Measurements from ENCODE around the gene LRP1. TPM values are rescaled to one million over a fixed set of nuclear protein-coding genes. Genes with fewer than 3 reads are reported as not detected.

LRP1 gene
- total and polyA plus RNA-seq, 2 experiments from 2014 or later: 47.8 to 76.8 TPM

GRCh38 chr12:57096099-57096572 lies 32.1 kb upstream of the LRP1 start:
- H4K20me1 ChIP-seq (ENCODE audit: insufficient read depth, poor library complexity, severe bottlenecking): peaks cover 24% of the 10 kb centered on the region
- H3K36me3 ChIP-seq (replicated peaks; ENCODE audit: insufficient read depth, low read depth): peaks cover 3% of the 10 kb centered on the region
- H3K9me3 ChIP-seq (ENCODE audit: low read depth): no peaks in the 10 kb centered on the region
- DNase-seq (ENCODE audit: low spot score): peak; percentile 47
- peaks cover 25% of the 10 kb centered on the region for H3K79me2 ChIP-seq
- 90% methylated on average over 6 of the region's 6 CpGs for WGBS (ENCODE audit: low lambda C conversion rate, missing lambda C conversion rate)
- H3K27me3 ChIP-seq: no peaks in the 10 kb centered on the region
- H3K9me2 ChIP-seq (replicated peaks; ENCODE audit: insufficient read depth): no peaks in the 10 kb centered on the region
- H3K27ac ChIP-seq: peak overlapping the region; percentile 57
- no peak for TF ChIP-seq CTCF (IDR thresholded peaks at IDR 0.05; ENCODE audit: poor library complexity)
- TF ChIP-seq EZH2 (IDR thresholded peaks at IDR 0.05; ENCODE audit: borderline replicate concordance): no peak
- TF ChIP-seq EZH2phosphoT487 (IDR thresholded peaks at IDR 0.05; ENCODE audit: low read depth, severe bottlenecking, unreplicated experiment): no peak
- no peak overlapping the region for H2AFZ ChIP-seq
- no peak overlapping the region for H3K4me2 ChIP-seq
- H3K4me3 ChIP-seq: no peak overlapping the region
- H3K4me1 ChIP-seq (ENCODE audit: insufficient read depth): peaks cover 20% of the 10 kb centered on the region

GRCh38 chr12:57096748-57097553 lies 31.3 kb upstream of the LRP1 start:
- DNase-seq (ENCODE audit: low spot score): no peak
- Histone ChIP-seq H3K4me2 (no peak overlapping the region), H3K27ac (peak overlapping the region; percentile 57), H3K4me1 (ENCODE audit: insufficient read depth) (peaks cover 17% of the 10 kb centered on the region), H3K9me3 (ENCODE audit: low read depth) (no peaks in the 10 kb centered on the region), H2AFZ (no peak overlapping the region), H3K9me2 (replicated peaks; ENCODE audit: insufficient read depth) (no peaks in the 10 kb centered on the region), H3K4me3 (no peak overlapping the region), H3K27me3 (no peaks in the 10 kb centered on the region), H3K36me3 (replicated peaks; ENCODE audit: insufficient read depth, low read depth) (peaks cover 3% of the 10 kb centered on the region), H4K20me1 (ENCODE audit: insufficient read depth, poor library complexity, severe bottlenecking) (peaks cover 16% of the 10 kb centered on the region), H3K79me2 (peaks cover 17% of the 10 kb centered on the region)
- TF ChIP-seq CTCF (IDR thresholded peaks at IDR 0.05; ENCODE audit: poor library complexity) (no peak), EZH2phosphoT487 (IDR thresholded peaks at IDR 0.05; ENCODE audit: low read depth, severe bottlenecking, unreplicated experiment) (no peak), EZH2 (IDR thresholded peaks at IDR 0.05; ENCODE audit: borderline replicate concordance) (no peak)
- 91% methylated on average over 8 of the region's 8 CpGs for WGBS (ENCODE audit: low lambda C conversion rate, missing lambda C conversion rate)

- 89% methylated on average over 8 of the region's 8 CpGs for WGBS (ENCODE audit: low lambda C conversion rate, missing lambda C conversion rate)
- Histone ChIP-seq H3K79me2 (peaks cover 12% of the 10 kb centered on the region), H3K36me3 (replicated peaks; ENCODE audit: insufficient read depth, low read depth) (peaks cover under 1% of the 10 kb centered on the region), H3K9me3 (ENCODE audit: low read depth) (no peaks in the 10 kb centered on the region), H3K27me3 (no peaks in the 10 kb centered on the region), H3K9me2 (replicated peaks; ENCODE audit: insufficient read depth) (no peaks in the 10 kb centered on the region), H3K4me1 (ENCODE audit: insufficient read depth) (peaks cover 23% of the 10 kb centered on the region), H2AFZ (no peak overlapping the region), H3K27ac (peak overlapping the region; percentile 37), H4K20me1 (ENCODE audit: insufficient read depth, poor library complexity, severe bottlenecking) (peaks cover 12% of the 10 kb centered on the region), H3K4me2 (no peak overlapping the region), H3K4me3 (no peak overlapping the region)
- no peak for DNase-seq (ENCODE audit: low spot score)
- TF ChIP-seq EZH2 (IDR thresholded peaks at IDR 0.05; ENCODE audit: borderline replicate concordance) (no peak), CTCF (IDR thresholded peaks at IDR 0.05; ENCODE audit: poor library complexity) (no peak), EZH2phosphoT487 (IDR thresholded peaks at IDR 0.05; ENCODE audit: low read depth, severe bottlenecking, unreplicated experiment) (no peak)
These were observed 30.8 kb upstream of the LRP1 start for GRCh38 chr12:57097554-57097835.
